ENCODE results near the gene C11orf68. TPM values are rescaled to one million over a fixed set of nuclear protein-coding genes. Genes with fewer than 3 reads are reported as not detected.
"Not testable (repeated sequence)": the region's sequence is repeated elsewhere in the genome, so short reads cannot be mapped to it uniquely, and the experiment has no call there.

Gene C11orf68
- total RNA-seq, 1 donor from 2014 or later: 28.6 TPM

GRCh38 chr11:65953471-65953870 lies 34.6 kb upstream of the C11orf68 start:
- Mint-ChIP-seq H3K36me3 (ENCODE audit: insufficient read depth) (no peaks in the 10 kb centered on the region), H3K27me3 (no peaks in the 10 kb centered on the region), H3K9me3 (ENCODE audit: low read depth) (no peaks in the 10 kb centered on the region), H3K4me3 (ENCODE audit: low read depth) (no peak overlapping the region), H3K4me1 (ENCODE audit: low read depth) (peaks cover 4% of the 10 kb centered on the region), H3K27ac (no peak overlapping the region)
- DNase-seq (ENCODE audit: low spot score, unreplicated experiment): no peak
- TF ChIP-seq CTCF (IDR thresholded peaks at IDR 0.05; ENCODE audit: unreplicated experiment): no peak

- DNase-seq (ENCODE audit: low spot score, unreplicated experiment): no peak
- Mint-ChIP-seq H3K27ac (no peak overlapping the region), H3K9me3 (ENCODE audit: low read depth) (no peaks in the 10 kb centered on the region), H3K4me3 (ENCODE audit: low read depth) (no peak overlapping the region), H3K4me1 (ENCODE audit: low read depth) (peaks cover 4% of the 10 kb centered on the region), H3K36me3 (ENCODE audit: insufficient read depth) (no peaks in the 10 kb centered on the region), H3K27me3 (peaks cover 6% of the 10 kb centered on the region)
- TF ChIP-seq CTCF (IDR thresholded peaks at IDR 0.05; ENCODE audit: unreplicated experiment): no peak
Observed at GRCh38 chr11:65952052-65952521, 33.2 kb upstream of the C11orf68 start.

- not testable (repeated sequence) for DNase-seq (ENCODE audit: low spot score, unreplicated experiment); H3K9me3 Mint-ChIP-seq (ENCODE audit: low read depth); H3K36me3 Mint-ChIP-seq (ENCODE audit: insufficient read depth); H3K4me3 Mint-ChIP-seq (ENCODE audit: low read depth); H3K27ac Mint-ChIP-seq; H3K27me3 Mint-ChIP-seq; H3K4me1 Mint-ChIP-seq (ENCODE audit: low read depth)
Observed at GRCh38 chr11:65951641-65952040, 32.8 kb upstream of the C11orf68 start.

- not testable (repeated sequence) for H3K36me3 Mint-ChIP-seq (ENCODE audit: insufficient read depth); H3K9me3 Mint-ChIP-seq (ENCODE audit: low read depth); H3K4me1 Mint-ChIP-seq (ENCODE audit: low read depth); H3K27me3 Mint-ChIP-seq; H3K4me3 Mint-ChIP-seq (ENCODE audit: low read depth); H3K27ac Mint-ChIP-seq; DNase-seq (ENCODE audit: low spot score, unreplicated experiment)
Observed at GRCh38 chr11:65950711-65951110, 31.8 kb upstream of the C11orf68 start.

GRCh38 chr11:65947603-65948125 lies 28.8 kb upstream of the C11orf68 start:
- Mint-ChIP-seq H3K9me3 (ENCODE audit: low read depth) (no peaks in the 10 kb centered on the region), H3K27ac (no peak overlapping the region), H3K27me3 (peaks cover 6% of the 10 kb centered on the region), H3K4me3 (ENCODE audit: low read depth) (no peak overlapping the region), H3K36me3 (ENCODE audit: insufficient read depth) (no peaks in the 10 kb centered on the region), H3K4me1 (ENCODE audit: low read depth) (peaks cover 4% of the 10 kb centered on the region)
- no peak for DNase-seq (ENCODE audit: low spot score, unreplicated experiment)
- TF ChIP-seq CTCF (IDR thresholded peaks at IDR 0.05; ENCODE audit: unreplicated experiment): no peak

- Mint-ChIP-seq H3K27ac (no peak overlapping the region), H3K9me3 (ENCODE audit: low read depth) (no peaks in the 10 kb centered on the region), H3K4me1 (ENCODE audit: low read depth) (peaks cover 2% of the 10 kb centered on the region), H3K36me3 (ENCODE audit: insufficient read depth) (no peaks in the 10 kb centered on the region), H3K4me3 (ENCODE audit: low read depth) (no peak overlapping the region), H3K27me3 (peaks cover 10% of the 10 kb centered on the region)
- DNase-seq (ENCODE audit: low spot score, unreplicated experiment): no peak
- no peak for TF ChIP-seq CTCF (IDR thresholded peaks at IDR 0.05; ENCODE audit: unreplicated experiment)
Observed at GRCh38 chr11:65947133-65947532, 28.3 kb upstream of the C11orf68 start.

All from progenitor cell of endocrine pancreas (in vitro differentiated cells).